CD4-positive, alpha-beta memory T cell (primary cell): Measurements from ENCODE around the gene TTC32. TPM values are rescaled to one million over a fixed set of nuclear protein-coding genes. Genes with fewer than 3 reads are reported as not detected.

Experiments
- CTCF ChIA-PET: fragments of 350-600 bp; sonication (Branson Sonifier 250); formaldehyde crosslinking; loops from one replicate; lab custom pipeline; 2021; ENCODE audit warnings: inconsistent platforms; ENCODE audit not compliant: partially characterized antibody; lab: Charles Lee
- POLR2A ChIA-PET: fragments of 350-600 bp; sonication (Branson Sonifier 250); formaldehyde crosslinking; loops from one replicate; lab custom pipeline; 2021; ENCODE audit not compliant: partially characterized antibody; lab: Charles Lee
- DNase-seq, 5 donors: peaks; one replicate each; pipeline versions ENCODE4 v3.0.0 to v3.0.0-alpha.2; 2020 to 2022; ENCODE audit warnings: mixed read lengths in 1 of 5
- H3K27ac ChIP-seq: one replicate; pipeline ENCODE4 v1.7.0; 2013; ENCODE audit warnings: low read depth, low read length
- H3K27me3 ChIP-seq: 2 replicates; pipeline ENCODE4 v1.7.0; 2013; ENCODE audit warnings: mild to moderate bottlenecking, low read length, moderate library complexity; ENCODE audit not compliant: insufficient read depth
- H3K36me3 ChIP-seq: 2 replicates; pipeline ENCODE4 v1.7.0; 2013; ENCODE audit warnings: mild to moderate bottlenecking, low read length, moderate library complexity; ENCODE audit not compliant: insufficient read depth
- H3K4me1 ChIP-seq: 2 replicates; pipeline ENCODE4 v1.7.0; 2013; ENCODE audit warnings: mild to moderate bottlenecking, low read length, moderate library complexity; ENCODE audit not compliant: insufficient read depth
- H3K4me3 ChIP-seq, 2 donors: one replicate each; pipeline ENCODE4 v1.7.0; 2013; ENCODE audit warnings: low read length in 2 of 2, mild to moderate bottlenecking in 1 of 2
- H3K9me3 ChIP-seq, 2 donors: one replicate each; pipeline ENCODE4 v1.7.0; 2013; ENCODE audit warnings: low read length in 2 of 2, control low read depth in 1 of 2; ENCODE audit not compliant: control insufficient read depth in 1 of 2
- H3K27ac Mint-ChIP-seq, 7 donors: one replicate each; pipeline ENCODE4 v1.8.0; 2020 to 2021; ENCODE audit warnings: mixed read lengths in 7 of 7, mild to moderate bottlenecking in 6 of 7, inconsistent platforms in 3 of 7, moderate library complexity in 3 of 7
- H3K27me3 Mint-ChIP-seq, 2 donors: one replicate each; pipeline ENCODE4 v1.8.0; 2020 to 2021; ENCODE audit warnings: mixed read lengths in 2 of 2
- H3K36me3 Mint-ChIP-seq, 2 donors: one replicate each; pipeline ENCODE4 v1.8.0; 2020 to 2021; ENCODE audit warnings: mixed read lengths in 2 of 2, inconsistent platforms in 1 of 2, mild to moderate bottlenecking in 1 of 2
- H3K4me1 Mint-ChIP-seq, 4 donors: one replicate each; pipeline ENCODE4 v1.8.0; 2020 to 2021; ENCODE audit warnings: mixed read lengths in 4 of 4, mild to moderate bottlenecking in 1 of 4
- H3K4me3 Mint-ChIP-seq, 8 donors: one replicate each; pipeline ENCODE4 v1.8.0; 2020 to 2021; ENCODE audit warnings: mixed read lengths in 8 of 8, mild to moderate bottlenecking in 7 of 8, moderate library complexity in 6 of 8, inconsistent platforms in 3 of 8
- H3K9me3 Mint-ChIP-seq, 8 donors: one replicate each; pipeline ENCODE4 v1.8.0; 2020 to 2021; ENCODE audit warnings: mixed read lengths in 8 of 8, mild to moderate bottlenecking in 5 of 8, inconsistent platforms in 3 of 8, moderate library complexity in 1 of 8
- intact Hi-C: fragments of 100-400 bp; cut with micrococcal nuclease; formaldehyde crosslinking; loops from one replicate; pipeline ENCODE4 v1.15.1; 2023
- polyA plus RNA-seq, 2 donors: library from polyadenylated mRNA; unstranded; fragments of 300-500 nt; fragmentation: Illumina TruSeq; gene quantifications; one replicate each; pipeline ENCODE4 v1.2.3, GENCODE V29; 2021
- total RNA-seq, 2 experiments: library from RNA; stranded (reverse); gene quantifications; one replicate each; pipeline ENCODE4 v1.2.3, GENCODE V29; 2021

Gene TTC32
- total and polyA plus RNA-seq, 4 experiments from 2014 or later, result 24.3 to 48.7 (median 39.3) TPM

GRCh38 chr2:19916385-19916950 is 14.7 kb upstream of the TTC32 start:
- intact Hi-C loops, result no loop called here
- ChIA-PET CTCF (interaction anchor here (0.7 to 1.0 kb wide), 2 partner anchors 13 to 31 kb away, joined by 3 read pairs; no protein-coding TSS in a partner anchor), POLR2A (no interaction called here)
- Histone ChIP-seq H3K27ac (no peak overlapping the region), H3K4me1 (no peaks in the 10 kb centered on the region), H3K27me3 (no peaks in the 10 kb centered on the region), H3K9me3 (no peaks in the 10 kb centered on the region), H3K4me3 (no peak overlapping the region), H3K36me3 (no peaks in the 10 kb centered on the region)
- Mint-ChIP-seq H3K36me3 (peaks cover 10 to 41% of the 10 kb centered on the region in 2 donors), H3K4me1 (no peaks in the 10 kb centered on the region), H3K27me3 (no peaks in the 10 kb centered on the region), H3K9me3 (peaks cover 0 to 2% (median 0%) of the 10 kb centered on the region in 8 donors), H3K4me3 (no peak overlapping the region), H3K27ac (no peak overlapping the region)
- no peak for DNase-seq

- POLR2A ChIA-PET, result interaction anchor here (1.4 kb wide), 1 partner anchor 16 kb away, joined by 3 read pairs; no protein-coding TSS in a partner anchor
- no peaks in the 10 kb centered on the region for H3K9me3 ChIP-seq
- intact Hi-C loops, result no loop called here
- no peak overlapping the region for H3K27ac Mint-ChIP-seq
- no peak overlapping the region for H3K27ac ChIP-seq
- H3K9me3 Mint-ChIP-seq, result peaks cover 0 to 2% (median 0%) of the 10 kb centered on the region in 8 donors
- no peaks in the 10 kb centered on the region for H3K4me1 ChIP-seq
- no peak overlapping the region for H3K4me3 ChIP-seq
- peaks cover 7 to 34% of the 10 kb centered on the region in 2 donors for H3K36me3 Mint-ChIP-seq
- H3K4me1 Mint-ChIP-seq, result no peaks in the 10 kb centered on the region
- DNase-seq, result no peak
- no peak overlapping the region for H3K4me3 Mint-ChIP-seq
- CTCF ChIA-PET, result no interaction called here
- H3K27me3 ChIP-seq, result no peaks in the 10 kb centered on the region
- H3K27me3 Mint-ChIP-seq, result no peaks in the 10 kb centered on the region
- no peaks in the 10 kb centered on the region for H3K36me3 ChIP-seq
Observed at GRCh38 chr2:19914266-19914975, 12.6 kb upstream of the TTC32 start.

- H3K4me1 ChIP-seq, result no peaks in the 10 kb centered on the region
- ChIA-PET POLR2A (no interaction called here), CTCF (no interaction called here)
- no peak for DNase-seq
- H3K27ac Mint-ChIP-seq, result no peak overlapping the region
- no peaks in the 10 kb centered on the region for H3K4me1 Mint-ChIP-seq
- no peak overlapping the region for H3K4me3 ChIP-seq
- no peaks in the 10 kb centered on the region for H3K9me3 ChIP-seq
- H3K4me3 Mint-ChIP-seq, result no peak overlapping the region
- H3K36me3 Mint-ChIP-seq, result peaks cover 6 to 18% of the 10 kb centered on the region in 2 donors
- H3K27me3 ChIP-seq, result no peaks in the 10 kb centered on the region
- no peaks in the 10 kb centered on the region for H3K36me3 ChIP-seq
- no peak overlapping the region for H3K27ac ChIP-seq
- no peaks in the 10 kb centered on the region for H3K27me3 Mint-ChIP-seq
- no peaks in the 10 kb centered on the region for H3K9me3 Mint-ChIP-seq
- intact Hi-C loops, result no loop called here
Observed at GRCh38 chr2:19911808-19912509, 10.2 kb upstream of the TTC32 start.

GRCh38 chr2:19902216-19902740 is 495 bp upstream of the TTC32 start:
- POLR2A ChIA-PET, result interaction anchor here (1.3 to 3.5 kb wide), 3 partner anchors 33 to 1342 kb away, joined by 5 to 34 read pairs (median 5); partner anchors contain the start of genes RDH14 and RHOB
- Mint-ChIP-seq H3K9me3 (peaks cover 0 to 6% (median 0%) of the 10 kb centered on the region in 8 donors), H3K27me3 (no peaks in the 10 kb centered on the region), H3K4me3 (peak overlapping the region; percentile 92 to 99 (median 96)), H3K4me1 (peaks cover 16 to 44% (median 28%) of the 10 kb centered on the region in 4 donors), H3K36me3 (peaks cover 0 to 31% of the 10 kb centered on the region in 2 donors), H3K27ac (peak overlapping the region; percentile 87 to 100 (median 98))
- Histone ChIP-seq H3K27ac (peak overlapping the region; percentile 92), H3K4me1 (peaks cover 31% of the 10 kb centered on the region), H3K9me3 (no peaks in the 10 kb centered on the region), H3K27me3 (no peaks in the 10 kb centered on the region), H3K4me3 (peak overlapping the region; percentile 59 to 63), H3K36me3 (no peaks in the 10 kb centered on the region)
- DNase-seq, result no peak
- intact Hi-C loops, result loop anchor here (2.0 kb wide), 1 partner anchor 89 kb away; the partner anchor contains the start of gene WDR35
- CTCF ChIA-PET, result interaction anchor here (0.7 to 1.2 kb wide), 2 partner anchors 112 to 149 kb away, joined by 3 to 4 read pairs; partner anchors contain the start of gene LAPTM4A

GRCh38 chr2:19900931-19901441 is 797 bp downstream of the TTC32 start:
- CTCF ChIA-PET, result interaction anchor here (1.2 kb wide), 2 partner anchors 28 to 1341 kb away, joined by 3 to 4 read pairs; partner anchors contain the start of gene RDH14

More at GRCh38 chr2:19900931-19901441, 797 bp downstream of the TTC32 start:
- Mint-ChIP-seq H3K4me1 (peaks cover 19 to 47% (median 31%) of the 10 kb centered on the region in 4 donors), H3K9me3 (peaks cover 0 to 6% (median 0%) of the 10 kb centered on the region in 8 donors), H3K4me3 (peak overlapping the region; percentile 92 to 99 (median 96)), H3K36me3 (peaks cover 0 to 31% of the 10 kb centered on the region in 2 donors), H3K27me3 (no peaks in the 10 kb centered on the region), H3K27ac (peak overlapping the region; percentile 87 to 100 (median 98))
- intact Hi-C loops, result loop anchor here (1.0 to 2.0 kb wide), 6 partner anchors 32 to 1341 kb away; partner anchors contain the start of genes HS1BP3, LAPTM4A and RDH14
- no peaks in the 10 kb centered on the region for H3K36me3 ChIP-seq
- no peaks in the 10 kb centered on the region for H3K9me3 ChIP-seq
- H3K4me3 ChIP-seq, result peak overlapping the region; percentile 59 to 63
- no peaks in the 10 kb centered on the region for H3K27me3 ChIP-seq
- DNase-seq, result no peak
- POLR2A ChIA-PET, result interaction anchor here (0.8 to 3.5 kb wide), 15 partner anchors 22 to 1341 kb away, joined by 3 to 34 read pairs (median 5); partner anchors contain the start of genes LAPTM4A, LDAH, RDH14 and RHOB
- H3K27ac ChIP-seq, result peak overlapping the region; percentile 92
- H3K4me1 ChIP-seq, result peaks cover 42% of the 10 kb centered on the region
